H9 (cell line): Measurements from ENCODE around the gene EFNA3. TPM values are rescaled to one million over a fixed set of nuclear protein-coding genes. Genes with fewer than 3 reads are reported as not detected.

Source experiments
- DNase-seq: peaks from one replicate; pipeline ENCODE4 v3.0.0-alpha.2; 2017
- H2AFZ ChIP-seq: one replicate; pipeline ENCODE4 v1.6.1; 2013; ENCODE audit warnings: mild to moderate bottlenecking, low read length, control low read depth, moderate library complexity
- H2AK5ac ChIP-seq: 2 replicates; pipeline ENCODE4 v1.6.1; 2013; ENCODE audit warnings: low read length, control low read depth, mixed read lengths; ENCODE audit not compliant: insufficient read length
- H2BK120ac ChIP-seq: one replicate; pipeline ENCODE4 v1.6.1; 2013; ENCODE audit warnings: low read depth, mild to moderate bottlenecking, low read length, control low read depth, inconsistent platforms; ENCODE audit not compliant: poor library complexity, severe bottlenecking
- H2BK12ac ChIP-seq: 2 replicates; pipeline ENCODE4 v1.6.1; 2013; ENCODE audit warnings: low read length, control low read depth, mixed read lengths, low read depth; ENCODE audit not compliant: insufficient read length
- H2BK15ac ChIP-seq: 2 replicates; pipeline ENCODE4 v1.6.1; 2013; ENCODE audit warnings: low read depth, low read length, control low read depth
- H2BK20ac ChIP-seq: one replicate; pipeline ENCODE4 v1.6.1; 2013; ENCODE audit warnings: low read depth, mild to moderate bottlenecking, low read length, control low read depth, inconsistent platforms; ENCODE audit not compliant: poor library complexity, severe bottlenecking
- H2BK5ac ChIP-seq: 2 replicates; pipeline ENCODE4 v1.6.1; 2013; ENCODE audit warnings: low read length, control low read depth, mixed read lengths; ENCODE audit not compliant: insufficient read length
- H3K14ac ChIP-seq: 2 replicates; pipeline ENCODE4 v1.6.1; 2013; ENCODE audit warnings: low read length, control low read depth; ENCODE audit not compliant: insufficient read depth
- H3K18ac ChIP-seq: 2 replicates; pipeline ENCODE4 v1.6.1; 2013; ENCODE audit warnings: low read depth, mild to moderate bottlenecking, mixed read lengths, low read length, control low read depth; ENCODE audit not compliant: insufficient read length
- H3K23ac ChIP-seq: 2 replicates; pipeline ENCODE4 v1.6.1; 2013; ENCODE audit warnings: low read length, control low read depth, mixed read lengths, low read depth; ENCODE audit not compliant: insufficient read length
- H3K23me2 ChIP-seq: 2 replicates; pipeline ENCODE4 v1.6.1; 2013; ENCODE audit warnings: low read depth, mild to moderate bottlenecking, mixed read lengths, low read length, control low read depth; ENCODE audit not compliant: insufficient read length, poor library complexity, severe bottlenecking
- H3K27ac ChIP-seq: 2 replicates; pipeline ENCODE4 v1.5.1; 2013; ENCODE audit warnings: low read length, control low read depth, mixed read lengths, low read depth; ENCODE audit not compliant: insufficient read length
- H3K27me3 ChIP-seq: 2 replicates; pipeline ENCODE4 v1.6.1; 2013; ENCODE audit warnings: low read length, control low read depth, inconsistent platforms; ENCODE audit not compliant: insufficient read depth
- H3K4ac ChIP-seq: 2 replicates; pipeline ENCODE4 v1.6.1; 2013; ENCODE audit warnings: low read depth, mild to moderate bottlenecking, control low read depth, inconsistent platforms, low read length, moderate library complexity
- H3K4me1 ChIP-seq: 2 replicates; pipeline ENCODE4 v1.6.1; 2013; ENCODE audit warnings: low read length, control low read depth, inconsistent platforms; ENCODE audit not compliant: insufficient read depth
- H3K4me2 ChIP-seq: 2 replicates; pipeline ENCODE4 v1.6.1; 2013; ENCODE audit warnings: low read length, control low read depth, mixed read lengths; ENCODE audit not compliant: insufficient read length, insufficient read depth
- H3K56ac ChIP-seq: 2 replicates; pipeline ENCODE4 v1.6.1; 2013; ENCODE audit warnings: low read depth, mild to moderate bottlenecking, mixed read lengths, low read length, control low read depth; ENCODE audit not compliant: insufficient read length
- H3K79me1 ChIP-seq: 2 replicates; pipeline ENCODE4 v1.6.1; 2013; ENCODE audit warnings: low read depth, mild to moderate bottlenecking, moderate library complexity, low read length, control low read depth, inconsistent platforms; ENCODE audit not compliant: insufficient read depth, poor library complexity, severe bottlenecking
- H3K79me2 ChIP-seq: 2 replicates; pipeline ENCODE4 v1.6.1; 2013; ENCODE audit warnings: low read length, control low read depth, inconsistent platforms; ENCODE audit not compliant: insufficient read depth
- H3K9ac ChIP-seq: 2 replicates; pipeline ENCODE4 v1.6.1; 2013; ENCODE audit warnings: low read length, control low read depth, mixed read lengths; ENCODE audit not compliant: insufficient read length; ENCODE audit errors: extremely low read depth
- H3K9me3 ChIP-seq: one replicate; pipeline ENCODE4 v1.6.1; 2013; ENCODE audit warnings: low read depth, low read length, inconsistent platforms; ENCODE audit not compliant: control insufficient read depth
- H3T11ph ChIP-seq: one replicate; pipeline ENCODE4 v1.6.1; 2013; ENCODE audit warnings: mild to moderate bottlenecking, low read length, control low read depth, inconsistent platforms
- H4K20me1 ChIP-seq: one replicate; pipeline ENCODE4 v1.6.1; 2013; ENCODE audit not compliant: control insufficient read depth, insufficient read length, insufficient read depth
- H4K5ac ChIP-seq: 2 replicates; pipeline ENCODE4 v1.6.1; 2013; ENCODE audit warnings: low read depth, mild to moderate bottlenecking, mixed read lengths, low read length, control low read depth; ENCODE audit not compliant: insufficient read length
- H4K8ac ChIP-seq: replicated peaks from 2 replicates; pipeline ENCODE4 v1.6.1; 2013; ENCODE audit warnings: low read length, control low read depth, mixed read lengths, low read depth; ENCODE audit not compliant: insufficient read length
- H4K91ac ChIP-seq: 2 replicates; pipeline ENCODE4 v1.6.1; 2013; ENCODE audit warnings: low read depth, mild to moderate bottlenecking, moderate library complexity, mixed read lengths, low read length, control low read depth; ENCODE audit not compliant: insufficient read length
- H3K27ac Mint-ChIP-seq, 3 experiments: 2 replicates in 2 of 3; 3 replicates in 1 of 3; pipeline ENCODE4 v1.8.0; 2020 to 2021; ENCODE audit warnings: mixed read lengths in 3 of 3, mild to moderate bottlenecking in 1 of 3, moderate library complexity in 1 of 3
- H3K27me3 Mint-ChIP-seq: 2 replicates; pipeline ENCODE4 v1.8.0; 2021; ENCODE audit warnings: low read depth, mild to moderate bottlenecking, moderate library complexity, mixed read lengths
- H3K36me3 Mint-ChIP-seq, 3 experiments: 2 replicates in 2 of 3; 3 replicates in 1 of 3; pipeline ENCODE4 v1.8.0; 2020 to 2021; ENCODE audit warnings: low read depth in 3 of 3, mixed read lengths in 3 of 3; ENCODE audit not compliant: insufficient read depth in 1 of 3
- H3K4me1 Mint-ChIP-seq, 2 experiments: 2 replicates each; pipeline ENCODE4 v1.8.0; 2020; ENCODE audit warnings: mixed read lengths in 2 of 2
- H3K4me3 Mint-ChIP-seq, 2 experiments: 2 replicates in 1 of 2; 3 replicates in 1 of 2; pipeline ENCODE4 v1.8.0; 2020 to 2021; ENCODE audit warnings: mild to moderate bottlenecking in 2 of 2, mixed read lengths in 2 of 2, moderate library complexity in 1 of 2
- H3K9me3 Mint-ChIP-seq, 2 experiments: 2 replicates in 1 of 2; 3 replicates in 1 of 2; pipeline ENCODE4 v1.8.0; 2020; ENCODE audit warnings: mild to moderate bottlenecking in 2 of 2, mixed read lengths in 2 of 2, moderate library complexity in 1 of 2
- WGBS: extraction: QIAGEN DNeasy Blood & Tissue Kit; methylation state at CpG from one replicate; pipeline ENCODE4 v1.1.7; 2013; ENCODE audit warnings: missing lambda C conversion rate, low lambda C conversion rate, mixed read lengths; ENCODE audit not compliant: insufficient read length; ENCODE audit errors: extremely low coverage; 5-methylcytosine and 5-hydroxymethylcytosine counted together
- total RNA-seq: library from RNA; stranded (reverse); gene quantifications from 2 replicates; pipeline ENCODE4 v1.2.1, GENCODE V29; 2021
- TF ChIP-seq, protein P1 (sequence below): fragments of 200-600 bp; sonication (generic); conservative IDR thresholded peaks from 3 replicates; pipeline ENCODE4 v1.8.0; 2021; ENCODE audit warnings: antibody characterized with exemption, mild to moderate bottlenecking

The EFNA3 gene
- total RNA-seq, 1 experiment from 2014 or later: 3.9 TPM

DNA sequence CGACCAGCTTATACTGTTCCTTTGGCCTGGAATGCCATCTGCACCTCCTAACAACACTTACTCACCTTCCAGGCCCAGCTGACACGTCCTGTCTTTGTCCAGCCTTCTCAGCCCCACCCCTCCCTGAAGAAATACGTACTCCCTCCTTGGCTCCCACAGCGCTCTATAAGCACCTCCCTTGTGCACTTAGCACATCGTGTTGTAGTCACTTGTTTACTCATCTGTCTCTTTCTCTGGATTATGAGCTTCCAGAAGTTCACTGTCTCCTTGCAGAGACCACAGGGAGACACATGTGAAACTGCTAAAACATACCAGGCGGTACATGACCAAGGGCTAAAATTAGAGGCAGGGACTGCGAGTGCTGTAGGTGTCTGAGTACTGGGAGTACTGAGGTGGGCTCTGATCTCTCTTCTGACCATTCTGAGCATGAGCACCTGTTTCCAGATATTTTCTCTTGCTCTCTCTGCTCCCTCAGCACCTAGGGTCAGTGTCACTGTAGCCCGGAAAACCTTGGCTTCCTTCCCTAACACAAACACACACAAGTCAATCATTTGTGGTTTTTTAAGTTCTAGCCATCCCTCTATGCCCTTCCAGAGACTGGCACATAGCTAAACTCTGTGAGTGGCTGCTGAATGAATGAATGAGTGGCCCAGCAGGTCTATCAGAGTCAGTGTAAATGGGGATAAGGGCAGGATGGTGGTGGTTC lies 39.9 kb upstream of the EFNA3 start:
- Histone ChIP-seq H3K4ac (no peak overlapping the region), H3K4me2 (no peak overlapping the region), H4K5ac (no peak overlapping the region), H3T11ph (no peak overlapping the region), H2BK12ac (no peak overlapping the region), H3K79me2 (no peaks in the 10 kb centered on the region), H2AK5ac (no peak overlapping the region), H2BK15ac (no peak overlapping the region), H3K4me1 (no peaks in the 10 kb centered on the region), H4K20me1 (peaks cover 2% of the 10 kb centered on the region), H4K8ac (no peak overlapping the region), H2AFZ (no peak overlapping the region), H3K56ac (no peak overlapping the region), H2BK120ac (no peak overlapping the region), H3K14ac (no peak overlapping the region), H4K91ac (no peak overlapping the region), H2BK5ac (no peak overlapping the region), H3K18ac (no peak overlapping the region), H3K79me1 (no peaks in the 10 kb centered on the region), H2BK20ac (no peak overlapping the region), H3K27me3 (no peaks in the 10 kb centered on the region), H3K23me2 (no peaks in the 10 kb centered on the region), H3K23ac (no peak overlapping the region), H3K9me3 (no peaks in the 10 kb centered on the region), H3K27ac (no peak overlapping the region), H3K9ac (no peak overlapping the region)
- H3K27ac Mint-ChIP-seq: no peak overlapping the region; a peak in 2 of 7 replicates
- H3K9me3 Mint-ChIP-seq: no peaks in the 10 kb centered on the region
- TF ChIP-seq, protein P1, sequence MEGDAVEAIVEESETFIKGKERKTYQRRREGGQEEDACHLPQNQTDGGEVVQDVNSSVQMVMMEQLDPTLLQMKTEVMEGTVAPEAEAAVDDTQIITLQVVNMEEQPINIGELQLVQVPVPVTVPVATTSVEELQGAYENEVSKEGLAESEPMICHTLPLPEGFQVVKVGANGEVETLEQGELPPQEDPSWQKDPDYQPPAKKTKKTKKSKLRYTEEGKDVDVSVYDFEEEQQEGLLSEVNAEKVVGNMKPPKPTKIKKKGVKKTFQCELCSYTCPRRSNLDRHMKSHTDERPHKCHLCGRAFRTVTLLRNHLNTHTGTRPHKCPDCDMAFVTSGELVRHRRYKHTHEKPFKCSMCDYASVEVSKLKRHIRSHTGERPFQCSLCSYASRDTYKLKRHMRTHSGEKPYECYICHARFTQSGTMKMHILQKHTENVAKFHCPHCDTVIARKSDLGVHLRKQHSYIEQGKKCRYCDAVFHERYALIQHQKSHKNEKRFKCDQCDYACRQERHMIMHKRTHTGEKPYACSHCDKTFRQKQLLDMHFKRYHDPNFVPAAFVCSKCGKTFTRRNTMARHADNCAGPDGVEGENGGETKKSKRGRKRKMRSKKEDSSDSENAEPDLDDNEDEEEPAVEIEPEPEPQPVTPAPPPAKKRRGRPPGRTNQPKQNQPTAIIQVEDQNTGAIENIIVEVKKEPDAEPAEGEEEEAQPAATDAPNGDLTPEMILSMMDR: no peak
- peaks cover 49% of the 10 kb centered on the region for H3K27me3 Mint-ChIP-seq
- no CpG with 5 or more reads among the region's 8 CpGs for WGBS
- peaks cover 3 to 10% of the 10 kb centered on the region in 2 experiments; a peak in 2 of 4 replicates for H3K4me1 Mint-ChIP-seq
- DNase-seq: no peak
- H3K36me3 Mint-ChIP-seq: no peaks in the 10 kb centered on the region
- H3K4me3 Mint-ChIP-seq: no peak overlapping the region
